H1 (cell line): ENCODE data around the gene HLA-DQA2. TPM values are rescaled to one million over a fixed set of nuclear protein-coding genes. Genes with fewer than 3 reads are reported as not detected.

Source experiments
- CHD1 ChIP-seq: IDR thresholded peaks from 2 replicates; pipeline ENCODE4 v1.6.1; 2012; ENCODE audit warnings: low read depth, low read length, improper control_type of control experiment
- GABPA ChIP-seq: IDR thresholded peaks from 2 replicates; pipeline ENCODE4 v1.6.1; 2011; ENCODE audit warnings: mild to moderate bottlenecking, low read length, moderate library complexity, borderline replicate concordance; ENCODE audit not compliant: insufficient read depth
- KDM1A ChIP-seq: fragments of 200-600, 300-600 bp; sonication (generic); IDR thresholded peaks from 2 replicates; pipeline ENCODE4 v1.7.1; 2016; ENCODE audit warnings: mild to moderate bottlenecking, low read length, borderline replicate concordance
- KDM4A ChIP-seq: IDR thresholded peaks from one replicate; pipeline ENCODE4 v1.7.1; 2012; ENCODE audit warnings: low read depth, mild to moderate bottlenecking, moderate library complexity, low read length, inconsistent platforms; ENCODE audit not compliant: severe bottlenecking
- KDM5A ChIP-seq: fragments of 200-600 bp; IDR thresholded peaks from 2 replicates; pipeline ENCODE4 v1.7.1; 2012; ENCODE audit warnings: mild to moderate bottlenecking, low read length, inconsistent platforms, mixed read lengths
- PHF8 ChIP-seq: fragments of 200-600 bp; sonication (generic); conservative IDR thresholded peaks from 2 replicates; pipeline ENCODE4 v1.7.1; 2012; ENCODE audit warnings: low read depth, mild to moderate bottlenecking, inconsistent platforms, low read length, moderate library complexity
- SP1 ChIP-seq: IDR thresholded peaks from 2 replicates; pipeline ENCODE4 v1.6.1; 2011; ENCODE audit warnings: low read depth, low read length
- TCF12 ChIP-seq: IDR thresholded peaks from 2 replicates; pipeline ENCODE4 v1.6.1; 2011; ENCODE audit warnings: low read depth, mild to moderate bottlenecking, low read length
- YY1 ChIP-seq: IDR thresholded peaks from 2 replicates; pipeline ENCODE4 v1.6.1; 2011; ENCODE audit warnings: low read depth, mild to moderate bottlenecking, low read length
- polyA plus RNA-seq, 7 experiments: library from polyadenylated mRNA; depleted of rRNA in 3 of 7; stranded (reverse) in 5 of 7; unstranded in 2 of 7; fragments of >200 nt in 5 of 7; fragments of 200-250 nt in 2 of 7; gene quantifications; 1 replicate in 5 of 7; 2 replicates in 1 of 7; 4 replicates in 1 of 7; pipeline versions ENCODE4 v1.2.1 to v1.2.3, GENCODE V29; 2011 to 2013; ENCODE audit warnings: missing spikeins in 2 of 7, mixed read lengths in 2 of 7
- total RNA-seq: library from RNA; stranded (reverse); fragmentation: NEBNext Ultra II Directional; extraction: Animal tissue kit (Norgen Biotek cat#: 25700); gene quantifications from 2 replicates; pipeline ENCODE4 v1.2.1, GENCODE V29; 2021
- TF ChIP-seq, protein P1 (sequence below): fragments of 300-600 bp; sonication (generic); IDR thresholded peaks from 2 replicates; pipeline ENCODE4 v1.7.1; 2012; ENCODE audit warnings: low read length, moderate library complexity, mild to moderate bottlenecking, inconsistent platforms; ENCODE audit not compliant: insufficient replicate concordance
- TF ChIP-seq, protein P2 (sequence below): IDR thresholded peaks from 2 replicates; pipeline ENCODE4 v1.6.1; 2012; ENCODE audit warnings: inconsistent platforms

The HLA-DQA2 gene
- total and polyA plus RNA-seq, 2 of the 8 experiments (the other 6 are each of a cell fraction or from before 2014, with no cell fraction given) = not detected

DNA sequence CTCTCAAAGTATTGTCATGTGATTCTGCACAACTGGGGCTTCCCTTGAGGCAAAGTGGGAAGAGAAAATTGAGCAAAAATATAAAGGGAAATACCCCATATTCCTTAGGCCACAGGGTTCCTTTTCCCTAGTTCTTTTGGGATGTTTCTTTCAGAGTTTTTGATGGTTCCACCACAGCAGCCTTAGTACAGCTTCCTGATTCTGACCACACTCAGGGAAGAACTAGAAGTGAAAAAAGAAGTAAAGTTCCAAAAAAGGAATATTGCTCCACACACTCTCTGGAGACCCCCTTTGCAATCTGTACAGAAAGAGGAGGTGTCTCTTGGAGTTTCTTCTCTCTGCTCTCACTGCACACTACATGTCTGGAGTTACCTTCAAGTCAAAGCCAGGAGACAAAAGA is 27.9 kb upstream of the HLA-DQA2 start (continued):
- TF ChIP-seq, protein P1, sequence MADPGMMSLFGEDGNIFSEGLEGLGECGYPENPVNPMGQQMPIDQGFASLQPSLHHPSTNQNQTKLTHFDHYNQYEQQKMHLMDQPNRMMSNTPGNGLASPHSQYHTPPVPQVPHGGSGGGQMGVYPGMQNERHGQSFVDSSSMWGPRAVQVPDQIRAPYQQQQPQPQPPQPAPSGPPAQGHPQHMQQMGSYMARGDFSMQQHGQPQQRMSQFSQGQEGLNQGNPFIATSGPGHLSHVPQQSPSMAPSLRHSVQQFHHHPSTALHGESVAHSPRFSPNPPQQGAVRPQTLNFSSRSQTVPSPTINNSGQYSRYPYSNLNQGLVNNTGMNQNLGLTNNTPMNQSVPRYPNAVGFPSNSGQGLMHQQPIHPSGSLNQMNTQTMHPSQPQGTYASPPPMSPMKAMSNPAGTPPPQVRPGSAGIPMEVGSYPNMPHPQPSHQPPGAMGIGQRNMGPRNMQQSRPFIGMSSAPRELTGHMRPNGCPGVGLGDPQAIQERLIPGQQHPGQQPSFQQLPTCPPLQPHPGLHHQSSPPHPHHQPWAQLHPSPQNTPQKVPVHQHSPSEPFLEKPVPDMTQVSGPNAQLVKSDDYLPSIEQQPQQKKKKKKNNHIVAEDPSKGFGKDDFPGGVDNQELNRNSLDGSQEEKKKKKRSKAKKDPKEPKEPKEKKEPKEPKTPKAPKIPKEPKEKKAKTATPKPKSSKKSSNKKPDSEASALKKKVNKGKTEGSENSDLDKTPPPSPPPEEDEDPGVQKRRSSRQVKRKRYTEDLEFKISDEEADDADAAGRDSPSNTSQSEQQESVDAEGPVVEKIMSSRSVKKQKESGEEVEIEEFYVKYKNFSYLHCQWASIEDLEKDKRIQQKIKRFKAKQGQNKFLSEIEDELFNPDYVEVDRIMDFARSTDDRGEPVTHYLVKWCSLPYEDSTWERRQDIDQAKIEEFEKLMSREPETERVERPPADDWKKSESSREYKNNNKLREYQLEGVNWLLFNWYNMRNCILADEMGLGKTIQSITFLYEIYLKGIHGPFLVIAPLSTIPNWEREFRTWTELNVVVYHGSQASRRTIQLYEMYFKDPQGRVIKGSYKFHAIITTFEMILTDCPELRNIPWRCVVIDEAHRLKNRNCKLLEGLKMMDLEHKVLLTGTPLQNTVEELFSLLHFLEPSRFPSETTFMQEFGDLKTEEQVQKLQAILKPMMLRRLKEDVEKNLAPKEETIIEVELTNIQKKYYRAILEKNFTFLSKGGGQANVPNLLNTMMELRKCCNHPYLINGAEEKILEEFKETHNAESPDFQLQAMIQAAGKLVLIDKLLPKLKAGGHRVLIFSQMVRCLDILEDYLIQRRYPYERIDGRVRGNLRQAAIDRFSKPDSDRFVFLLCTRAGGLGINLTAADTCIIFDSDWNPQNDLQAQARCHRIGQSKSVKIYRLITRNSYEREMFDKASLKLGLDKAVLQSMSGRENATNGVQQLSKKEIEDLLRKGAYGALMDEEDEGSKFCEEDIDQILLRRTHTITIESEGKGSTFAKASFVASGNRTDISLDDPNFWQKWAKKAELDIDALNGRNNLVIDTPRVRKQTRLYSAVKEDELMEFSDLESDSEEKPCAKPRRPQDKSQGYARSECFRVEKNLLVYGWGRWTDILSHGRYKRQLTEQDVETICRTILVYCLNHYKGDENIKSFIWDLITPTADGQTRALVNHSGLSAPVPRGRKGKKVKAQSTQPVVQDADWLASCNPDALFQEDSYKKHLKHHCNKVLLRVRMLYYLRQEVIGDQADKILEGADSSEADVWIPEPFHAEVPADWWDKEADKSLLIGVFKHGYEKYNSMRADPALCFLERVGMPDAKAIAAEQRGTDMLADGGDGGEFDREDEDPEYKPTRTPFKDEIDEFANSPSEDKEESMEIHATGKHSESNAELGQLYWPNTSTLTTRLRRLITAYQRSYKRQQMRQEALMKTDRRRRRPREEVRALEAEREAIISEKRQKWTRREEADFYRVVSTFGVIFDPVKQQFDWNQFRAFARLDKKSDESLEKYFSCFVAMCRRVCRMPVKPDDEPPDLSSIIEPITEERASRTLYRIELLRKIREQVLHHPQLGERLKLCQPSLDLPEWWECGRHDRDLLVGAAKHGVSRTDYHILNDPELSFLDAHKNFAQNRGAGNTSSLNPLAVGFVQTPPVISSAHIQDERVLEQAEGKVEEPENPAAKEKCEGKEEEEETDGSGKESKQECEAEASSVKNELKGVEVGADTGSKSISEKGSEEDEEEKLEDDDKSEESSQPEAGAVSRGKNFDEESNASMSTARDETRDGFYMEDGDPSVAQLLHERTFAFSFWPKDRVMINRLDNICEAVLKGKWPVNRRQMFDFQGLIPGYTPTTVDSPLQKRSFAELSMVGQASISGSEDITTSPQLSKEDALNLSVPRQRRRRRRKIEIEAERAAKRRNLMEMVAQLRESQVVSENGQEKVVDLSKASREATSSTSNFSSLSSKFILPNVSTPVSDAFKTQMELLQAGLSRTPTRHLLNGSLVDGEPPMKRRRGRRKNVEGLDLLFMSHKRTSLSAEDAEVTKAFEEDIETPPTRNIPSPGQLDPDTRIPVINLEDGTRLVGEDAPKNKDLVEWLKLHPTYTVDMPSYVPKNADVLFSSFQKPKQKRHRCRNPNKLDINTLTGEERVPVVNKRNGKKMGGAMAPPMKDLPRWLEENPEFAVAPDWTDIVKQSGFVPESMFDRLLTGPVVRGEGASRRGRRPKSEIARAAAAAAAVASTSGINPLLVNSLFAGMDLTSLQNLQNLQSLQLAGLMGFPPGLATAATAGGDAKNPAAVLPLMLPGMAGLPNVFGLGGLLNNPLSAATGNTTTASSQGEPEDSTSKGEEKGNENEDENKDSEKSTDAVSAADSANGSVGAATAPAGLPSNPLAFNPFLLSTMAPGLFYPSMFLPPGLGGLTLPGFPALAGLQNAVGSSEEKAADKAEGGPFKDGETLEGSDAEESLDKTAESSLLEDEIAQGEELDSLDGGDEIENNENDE = no peak
- TF ChIP-seq, protein P2, sequence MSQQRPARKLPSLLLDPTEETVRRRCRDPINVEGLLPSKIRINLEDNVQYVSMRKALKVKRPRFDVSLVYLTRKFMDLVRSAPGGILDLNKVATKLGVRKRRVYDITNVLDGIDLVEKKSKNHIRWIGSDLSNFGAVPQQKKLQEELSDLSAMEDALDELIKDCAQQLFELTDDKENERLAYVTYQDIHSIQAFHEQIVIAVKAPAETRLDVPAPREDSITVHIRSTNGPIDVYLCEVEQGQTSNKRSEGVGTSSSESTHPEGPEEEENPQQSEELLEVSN = no peak
- TF ChIP-seq GABPA = no peak
- TF ChIP-seq KDM1A = no peak
- no peak for TF ChIP-seq SP1
- no peak for TF ChIP-seq KDM4A
- TF ChIP-seq YY1 = no peak
- no peak for TF ChIP-seq PHF8
- TF ChIP-seq CHD1 = no peak
- no peak for TF ChIP-seq KDM5A
- no peak for TF ChIP-seq TCF12
